Keratinocyte (primary cell): ENCODE data around the gene PFN1. TPM values are rescaled to one million over a fixed set of nuclear protein-coding genes. Genes with fewer than 3 reads are reported as not detected.
"Not testable (repeated sequence)": the region's sequence is repeated elsewhere in the genome, so short reads cannot be mapped to it uniquely, and the experiment has no call there.

Experiments used
- DNase-seq: peaks from one replicate; pipeline ENCODE4 v3.0.0-alpha.2; 2011; ENCODE audit warnings: low read depth, missing footprints, low spot score
- FAIRE-seq: peaks from 2 replicates; lab custom pipeline; 2011; peaks lifted over from hg19 to GRCh38; lab: Jason Lieb, UNC
- H2AFZ ChIP-seq: 2 replicates; pipeline ENCODE4 v1.6.0; 2012; ENCODE audit warnings: low read length, control low read depth, inconsistent platforms; ENCODE audit not compliant: control insufficient read depth
- H3K27ac ChIP-seq: 2 replicates; pipeline ENCODE4 v1.5.1; 2011; ENCODE audit warnings: low read length; ENCODE audit not compliant: control insufficient read depth, insufficient read depth
- H3K27me3 ChIP-seq: 3 replicates; pipeline ENCODE4 v1.6.0; 2011; ENCODE audit warnings: low read length; ENCODE audit not compliant: control insufficient read depth, insufficient read depth; ENCODE audit errors: extremely low read depth
- H3K36me3 ChIP-seq, 2 experiments: 2 replicates in 1 of 2; 3 replicates in 1 of 2; pipeline ENCODE4 v1.5.1; 2011; ENCODE audit warnings: low read length in 2 of 2, mild to moderate bottlenecking in 1 of 2; ENCODE audit not compliant: control insufficient read depth in 2 of 2, insufficient read depth in 2 of 2; ENCODE audit errors: extremely low read depth in 1 of 2
- H3K4me1 ChIP-seq: 3 replicates; pipeline ENCODE4 v1.5.1; 2011; ENCODE audit warnings: low read length; ENCODE audit not compliant: control insufficient read depth, insufficient read depth; ENCODE audit errors: extremely low read depth
- H3K4me2 ChIP-seq: 3 replicates; pipeline ENCODE4 v1.6.0; 2011; ENCODE audit warnings: low read depth, low read length; ENCODE audit not compliant: control insufficient read depth, insufficient read depth; ENCODE audit errors: extremely low read depth
- H3K4me3 ChIP-seq, 3 experiments: fragments of 200-600 bp in 1 of 3; sonication (generic) in 1 of 3; 2 replicates in 2 of 3; 3 replicates in 1 of 3; pipeline ENCODE4 v1.5.1; 2011 to 2016; ENCODE audit warnings: low read length in 3 of 3, mild to moderate bottlenecking in 3 of 3, control low read depth in 2 of 3, inconsistent platforms in 1 of 3, low read depth in 1 of 3, mixed read lengths in 1 of 3, mixed run types in 1 of 3, moderate library complexity in 1 of 3; ENCODE audit not compliant: control insufficient read depth in 2 of 3, insufficient read depth in 2 of 3; ENCODE audit errors: extremely low read depth in 1 of 3
- H3K79me2 ChIP-seq: 2 replicates; pipeline ENCODE4 v1.6.0; 2012; ENCODE audit warnings: low read length; ENCODE audit not compliant: control insufficient read depth, insufficient read depth
- H3K9ac ChIP-seq: 3 replicates; pipeline ENCODE4 v1.6.0; 2011; ENCODE audit warnings: low read length; ENCODE audit not compliant: control insufficient read depth, insufficient read depth; ENCODE audit errors: extremely low read depth
- H3K9me1 ChIP-seq: 3 replicates; pipeline ENCODE4 v1.6.0; 2011; ENCODE audit warnings: low read length; ENCODE audit not compliant: control insufficient read depth, insufficient read depth; ENCODE audit errors: extremely low read depth
- H3K9me3 ChIP-seq: 2 replicates; pipeline ENCODE4 v1.5.1; 2012; ENCODE audit warnings: low read depth, low read length; ENCODE audit not compliant: control insufficient read depth
- H4K20me1 ChIP-seq: 3 replicates; pipeline ENCODE4 v1.6.0; 2011; ENCODE audit warnings: low read length; ENCODE audit not compliant: control insufficient read depth, insufficient read depth; ENCODE audit errors: extremely low read depth
- CTCF ChIP-seq, 3 experiments: IDR thresholded peaks in 1 of 3; conservative IDR thresholded peaks in 1 of 3; optimal IDR thresholded peaks in 1 of 3; 2 replicates in 2 of 3; 3 replicates in 1 of 3; pipeline versions ENCODE3 to v1.5.1; 2011; ENCODE audit warnings: low read length in 3 of 3, mild to moderate bottlenecking in 3 of 3, moderate library complexity in 2 of 3, control low read depth in 1 of 3, inconsistent platforms in 1 of 3; ENCODE audit not compliant: insufficient read depth in 2 of 3; ENCODE audit errors: extremely low read depth in 1 of 3
- EZH2 ChIP-seq: IDR thresholded peaks from one replicate; pipeline ENCODE4 v1.6.1; 2012; ENCODE audit warnings: inconsistent platforms, mild to moderate bottlenecking, low read length, moderate library complexity
- dilution Hi-C: fragments of 300-500 bp; cut with MboI; formaldehyde crosslinking; loops from one replicate; pipeline ENCODE4 v1.7.0; 2020; ENCODE audit warnings: low sequenced_read_pairs; ENCODE audit not compliant: extremely low pct_ligation_motif_present
- polyA plus RNA-seq, 5 experiments: library from polyadenylated mRNA; depleted of rRNA in 3 of 5; stranded (reverse) in 3 of 5; stranded (forward) in 1 of 5; unstranded in 1 of 5; fragments of >200 nt; gene quantifications; 1 replicate in 1 of 5; 2 replicates in 3 of 5; 3 replicates in 1 of 5; pipeline versions ENCODE4 v1.2.1 to v1.2.3, GENCODE V29; 2011 to 2012; ENCODE audit warnings: missing spikeins in 2 of 5, low read depth in 1 of 5, low replicate concordance in 1 of 5

PFN1 gene
- polyA plus RNA-seq, 1 donor (not counting 4 experiments of a cell fraction or from before 2014, with no cell fraction given): 1,435 TPM

DNA sequence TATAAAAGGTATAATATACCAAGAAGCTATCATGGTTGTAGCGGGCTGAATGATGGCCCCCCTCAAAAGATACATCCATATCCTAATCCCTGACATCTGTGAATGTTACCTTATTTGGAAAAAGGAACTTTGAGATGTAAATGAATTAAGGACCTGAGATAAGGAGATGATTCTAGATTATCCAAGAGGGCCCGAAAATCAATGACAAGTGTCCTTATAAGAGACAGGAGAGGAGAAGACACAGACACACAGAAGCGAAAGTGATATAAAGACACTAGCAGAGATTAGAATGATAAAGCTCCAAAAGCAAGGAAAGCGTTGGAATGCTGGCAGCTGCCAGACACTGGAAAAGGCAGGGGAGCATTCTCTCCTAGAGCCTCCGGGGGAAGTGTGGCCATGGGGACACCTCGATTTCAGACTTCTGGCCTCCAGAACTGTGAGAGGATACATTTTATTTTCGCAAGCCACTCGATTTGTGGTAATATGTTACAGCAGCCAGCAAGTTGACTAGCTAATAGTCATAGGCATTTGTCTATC, 28.8 kb downstream of the PFN1 start:
- Histone ChIP-seq H3K36me3 (no peaks in the 10 kb centered on the region), H3K4me2 (peak overlapping the region; percentile 0), H2AFZ (peak overlapping the region; percentile 1), H4K20me1 (no peaks in the 10 kb centered on the region), H3K27me3 (no peaks in the 10 kb centered on the region), H3K79me2 (no peaks in the 10 kb centered on the region), H3K4me1 (peaks cover 3% of the 10 kb centered on the region), H3K9me1 (no peaks in the 10 kb centered on the region), H3K27ac (no peak overlapping the region), H3K4me3 (no peak overlapping the region), H3K9ac (no peak overlapping the region), H3K9me3 (no peaks in the 10 kb centered on the region)
- dilution Hi-C loops: no loop called here
- TF ChIP-seq CTCF (optimal IDR thresholded peaks at IDR 0.05 in 1 of 3, IDR thresholded peaks at IDR 0.05 in 1 of 3, conservative IDR thresholded peaks at IDR 0.05 in 1 of 3; ENCODE audit: extremely low read depth in 1 of 3, insufficient read depth in 2 of 3, low read length in 3 of 3): no peak
- no peak for TF ChIP-seq EZH2
- no peak for FAIRE-seq
- DNase-seq: no peak

- H2AFZ ChIP-seq, FAIRE-seq, H3K79me2 ChIP-seq, H3K4me1 ChIP-seq, H3K9me3 ChIP-seq, H3K27me3 ChIP-seq, H4K20me1 ChIP-seq, dilution Hi-C loops, DNase-seq, H3K9me1 ChIP-seq, H3K9ac ChIP-seq, H3K27ac ChIP-seq, H3K36me3 ChIP-seq, H3K4me2 ChIP-seq, H3K4me3 ChIP-seq: not testable (repeated sequence)
These were observed 33.8 kb downstream of the PFN1 start for GRCh38 chr17:4914551-4914950.

DNA sequence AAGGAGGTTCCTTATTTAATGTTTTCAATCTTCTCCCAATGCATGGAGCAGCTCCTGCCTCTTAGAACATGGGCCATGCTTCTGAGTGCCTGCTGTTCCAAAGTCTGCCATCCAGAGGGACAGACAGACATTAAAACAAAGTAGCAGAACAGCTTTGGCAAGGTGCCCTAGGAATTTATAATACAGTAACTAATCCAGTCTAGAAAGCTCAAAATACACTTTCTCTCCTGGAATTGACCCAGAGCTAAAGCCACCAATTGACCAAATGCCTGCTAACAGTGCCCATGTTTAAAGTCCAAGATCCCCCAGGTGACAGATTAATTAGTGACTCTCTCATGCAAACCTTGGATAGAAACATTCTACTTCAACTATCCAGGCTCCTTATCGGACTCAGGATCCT, 34.3 kb downstream of the PFN1 start:
- no peaks in the 10 kb centered on the region for H4K20me1 ChIP-seq
- no peak overlapping the region for H2AFZ ChIP-seq
- dilution Hi-C loops: no loop called here
- H3K4me3 ChIP-seq: no peak overlapping the region
- no peak overlapping the region for H3K9ac ChIP-seq
- no peaks in the 10 kb centered on the region for H3K9me3 ChIP-seq
- no peak overlapping the region for H3K4me2 ChIP-seq
- no peaks in the 10 kb centered on the region for H3K9me1 ChIP-seq
- peaks cover 11% of the 10 kb centered on the region for H3K4me1 ChIP-seq
- DNase-seq (no peak), FAIRE-seq (no peak)
- H3K27ac ChIP-seq: no peak overlapping the region
- TF ChIP-seq EZH2 (no peak), CTCF (optimal IDR thresholded peaks at IDR 0.05 in 1 of 3, IDR thresholded peaks at IDR 0.05 in 1 of 3, conservative IDR thresholded peaks at IDR 0.05 in 1 of 3; ENCODE audit: extremely low read depth in 1 of 3, insufficient read depth in 2 of 3, low read length in 3 of 3) (no peak)
- H3K79me2 ChIP-seq: no peaks in the 10 kb centered on the region
- H3K36me3 ChIP-seq: no peaks in the 10 kb centered on the region
- no peaks in the 10 kb centered on the region for H3K27me3 ChIP-seq
